HG03571 (cell line): Measurements from ENCODE around the gene CNIH1.
A peak's percentile ranks its signal among the peaks of the same experiment; 100 is the strongest.

Experiments
- ATAC-seq: cut with Tn5 transposase; IDR thresholded peaks from one replicate; pipeline ENCODE4 v1.9.1; 2021; ENCODE audit not compliant: unreplicated experiment

CNIH1 gene

GRCh38 chr14:54440873-54441868 lies at the start of gene CNIH1:
Gene CNIH1 (minus strand): TSS chr14:54441374. CDS start chr14:54441327, 47 bp downstream.
- ATAC-seq: peak; percentile 96

GRCh38 chr14:54490445-54491175 lies 49.4 kb upstream of the CNIH1 start:
- ATAC-seq: no peak

- ATAC-seq: no peak
These were observed 48.7 kb upstream of the CNIH1 start for GRCh38 chr14:54489731-54490444.

DNA sequence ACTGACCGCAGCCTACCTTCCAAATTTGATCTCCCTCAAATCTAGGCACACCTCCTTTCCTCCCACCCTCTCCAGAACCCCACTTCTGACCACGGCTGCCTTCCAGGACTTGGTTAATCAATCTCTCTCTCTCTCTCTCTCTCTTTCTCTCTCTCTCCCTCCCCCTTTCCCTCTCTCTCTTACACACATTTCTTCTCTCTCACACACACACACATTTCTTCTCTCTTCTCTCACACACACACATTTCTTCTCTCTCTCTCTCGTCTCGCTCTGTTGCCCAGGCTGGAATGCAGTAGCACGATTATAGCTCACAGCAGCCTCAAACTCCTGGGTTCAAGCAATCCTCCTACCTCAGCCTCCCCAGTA lies 48.1 kb upstream of the CNIH1 start:
- peak; percentile 1 for ATAC-seq

- peak; percentile 87 for ATAC-seq
These were observed 47.6 kb upstream of the CNIH1 start, which contains the start of gene GMFB for GRCh38 chr14:54488646-54489317. Gene GMFB (minus strand): TSS chr14:54488980. CDS start chr14:54488927, 53 bp downstream.

GRCh38 chr14:54488318-54488645 lies 47.1 kb upstream of the CNIH1 start:
- ATAC-seq: no peak

DNA sequence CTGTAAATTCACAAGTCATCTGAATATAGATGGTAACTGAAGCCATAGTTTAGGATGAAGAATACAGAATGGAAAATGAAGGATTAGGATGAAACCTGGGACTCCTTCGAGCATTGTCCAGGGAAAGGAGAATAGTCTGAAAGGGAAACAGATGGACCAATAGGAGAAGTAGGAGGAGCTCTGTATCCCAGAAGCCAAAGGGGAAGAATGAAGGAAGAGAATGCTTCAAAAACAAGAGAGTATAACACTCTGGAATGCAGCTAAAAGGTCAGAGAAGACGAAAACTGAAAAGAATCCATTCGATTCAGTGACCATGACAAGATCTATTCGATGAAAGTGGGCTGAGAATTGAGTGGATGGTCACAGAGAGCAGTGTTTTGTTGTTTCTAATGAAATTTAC lies 46.6 kb upstream of the CNIH1 start:
- no peak for ATAC-seq

DNA sequence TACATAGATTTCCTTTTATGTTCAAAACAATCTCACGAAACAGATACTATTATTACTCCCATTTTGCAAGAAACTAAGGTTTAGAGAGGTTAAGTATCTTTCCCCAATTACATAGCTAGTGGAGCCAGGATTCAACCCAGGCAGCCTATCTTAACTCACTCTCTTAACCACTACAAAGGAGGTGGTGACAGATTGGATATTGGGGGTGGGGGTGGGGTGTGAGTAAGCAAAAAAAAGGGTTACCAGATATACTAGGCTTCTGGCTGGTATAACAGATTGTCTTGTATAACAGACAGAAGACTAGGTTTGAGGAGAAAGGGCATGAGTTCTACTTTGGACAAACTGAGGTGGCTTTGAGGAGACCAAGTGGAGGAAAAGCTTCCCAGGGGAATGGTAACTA lies 45.5 kb upstream of the CNIH1 start:
- no peak for ATAC-seq

- no peak for ATAC-seq
These were observed 42.7 kb upstream of the CNIH1 start for GRCh38 chr14:54483846-54484245.

- ATAC-seq: no peak
These were observed 42.0 kb upstream of the CNIH1 start for GRCh38 chr14:54483073-54483745.

DNA sequence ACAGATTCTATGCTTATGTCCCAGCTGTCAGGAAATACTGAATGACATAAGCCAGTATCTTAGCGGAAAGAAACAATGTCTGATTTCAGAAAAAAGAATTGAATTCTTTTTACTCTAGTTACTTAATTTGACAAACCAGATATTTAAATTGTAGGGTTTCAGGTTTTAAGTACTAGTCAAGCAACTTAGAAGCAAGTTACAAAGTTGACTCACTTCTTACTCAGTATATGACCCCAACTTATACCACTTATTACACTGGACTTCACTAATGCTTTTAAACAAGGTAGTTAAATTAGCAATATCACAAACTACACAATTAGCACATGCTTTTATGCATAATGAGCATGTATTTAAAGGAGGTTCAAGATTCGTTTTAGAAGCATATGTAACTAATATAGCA lies 40.5 kb upstream of the CNIH1 start:
- ATAC-seq: no peak

DNA sequence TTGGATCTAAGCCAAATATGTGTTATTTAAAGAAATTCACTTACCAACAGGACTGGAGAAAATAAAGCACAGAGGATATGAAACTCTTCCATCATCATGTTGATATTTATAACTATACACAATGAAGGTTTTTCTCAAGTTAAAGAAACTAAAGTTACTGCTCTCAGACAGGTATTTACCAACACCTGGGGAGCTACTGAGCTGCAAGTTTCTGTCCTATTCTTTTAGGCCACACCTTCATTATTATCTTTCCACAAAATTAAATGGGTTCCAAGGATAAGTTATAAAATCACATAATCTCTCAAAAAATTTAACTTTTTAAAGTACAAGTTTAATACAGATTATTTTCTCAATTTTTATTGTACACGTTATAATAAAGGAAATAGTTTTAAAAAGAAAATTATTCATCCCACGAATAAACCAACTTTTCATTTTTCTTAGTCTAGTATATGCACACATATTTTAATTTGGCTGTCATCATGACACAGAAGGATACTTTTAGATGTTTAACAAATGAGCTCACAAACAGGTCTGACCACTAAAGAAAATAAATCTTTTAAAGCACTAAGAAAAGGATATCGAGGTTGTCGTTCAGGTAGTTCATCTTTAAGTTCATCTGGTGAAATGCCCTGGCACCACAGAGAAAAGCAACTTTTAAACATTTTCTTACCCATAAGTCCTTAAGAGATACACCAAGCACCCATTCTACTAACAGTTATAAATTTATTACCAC lies 39.8 kb upstream of the CNIH1 start:
- no peak for ATAC-seq

- ATAC-seq: no peak
These were observed 37.6 kb upstream of the CNIH1 start for GRCh38 chr14:54478636-54479215.

DNA sequence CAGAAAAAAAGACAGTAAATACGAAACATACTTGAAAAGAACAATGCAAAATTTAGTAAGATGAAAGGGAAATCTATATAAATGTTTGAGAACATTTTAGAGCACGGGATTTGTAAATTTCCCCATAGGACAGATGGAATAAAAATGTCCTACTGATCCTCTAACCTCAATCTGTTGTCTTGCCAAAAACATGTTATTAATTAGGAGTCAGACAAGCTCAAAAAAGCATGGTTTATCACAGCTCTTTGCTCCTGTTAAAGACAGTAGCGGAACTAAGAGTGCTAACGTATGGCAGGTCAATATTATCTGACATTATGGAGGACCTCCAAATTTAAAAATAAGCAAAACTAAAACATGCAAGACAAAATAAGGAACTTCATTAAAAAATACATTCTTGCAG lies 34.7 kb upstream of the CNIH1 start:
- no peak for ATAC-seq

DNA sequence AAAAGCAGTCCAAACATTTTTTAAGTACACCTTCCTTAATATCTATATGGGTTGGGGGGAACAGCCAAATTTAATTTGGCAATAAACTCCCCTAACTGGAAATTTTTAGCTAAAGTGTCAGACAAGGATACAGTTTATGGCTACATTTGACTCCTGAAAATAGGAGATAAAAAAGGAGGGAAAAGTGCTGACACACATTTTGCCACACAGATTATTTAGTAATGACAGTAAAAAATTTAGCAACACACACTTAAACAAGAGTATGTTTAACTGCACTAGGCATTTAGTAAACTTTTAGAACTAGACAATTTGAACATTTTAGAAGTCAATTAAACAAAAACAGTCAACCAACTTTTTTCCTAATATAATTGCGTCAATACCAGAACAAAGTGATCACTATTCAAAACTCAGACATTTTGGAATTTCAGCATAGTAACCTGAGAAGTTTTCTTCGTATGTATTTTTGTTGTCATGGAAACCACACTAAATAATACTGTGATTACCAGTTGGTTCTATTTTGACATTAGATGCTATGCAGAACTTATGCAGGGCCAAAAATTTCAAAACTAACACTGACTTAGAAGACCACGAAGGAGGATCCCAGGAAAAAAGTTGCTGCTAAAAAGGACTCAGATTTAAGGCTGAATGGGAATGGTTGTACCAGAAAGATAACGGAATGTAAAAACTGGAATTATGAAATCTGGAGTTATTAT lies 34.2 kb upstream of the CNIH1 start:
- ATAC-seq: no peak

GRCh38 chr14:54474232-54474793 lies 33.1 kb upstream of the CNIH1 start:
- no peak for ATAC-seq

DNA sequence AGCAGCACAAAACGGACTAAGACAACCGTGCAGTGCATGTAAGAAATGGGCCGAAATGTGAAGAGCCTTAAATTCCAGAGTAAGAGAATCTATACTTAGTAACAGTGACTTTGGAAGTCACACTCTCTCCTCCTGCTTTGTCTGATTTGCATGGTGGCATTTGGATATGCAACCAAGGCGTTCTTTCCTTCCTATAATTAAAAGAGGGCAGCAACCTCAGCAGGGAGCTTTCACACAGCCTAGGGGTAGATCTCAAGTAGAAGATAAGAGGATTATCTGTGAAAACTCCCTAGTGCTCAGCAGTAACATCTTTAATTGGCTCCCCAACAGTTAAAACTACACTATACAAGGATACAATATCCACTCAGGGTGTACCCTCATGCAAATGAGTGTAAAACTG lies 31.1 kb upstream of the CNIH1 start:
- no peak for ATAC-seq

- ATAC-seq: no peak
These were observed 30.5 kb upstream of the CNIH1 start for GRCh38 chr14:54471641-54472040.
